Bone marrow (tissue), 2 donors: Measurements from ENCODE around the gene MYLK2.

ENCODE experiments used
- DNase-seq, 2 donors: peaks; one replicate each; lab custom pipeline; 2025; lab: John Stamatoyannopoulos, UW

MYLK2 gene

GRCh38 chr20:31856516-31856915 lies 37.4 kb downstream of the MYLK2 start:
- DNase-seq: no peak

GRCh38 chr20:31857861-31858759 lies 39.0 kb downstream of the MYLK2 start:
- no peak for DNase-seq

GRCh38 chr20:31858760-31859083 lies 39.6 kb downstream of the MYLK2 start:
- no peak for DNase-seq

GRCh38 chr20:31859266-31859997 lies 40.3 kb downstream of the MYLK2 start:
- no peak for DNase-seq

GRCh38 chr20:31859998-31860380 lies 40.8 kb downstream of the MYLK2 start:
- DNase-seq: no peak

- no peak for DNase-seq
These were observed 41.4 kb downstream of the MYLK2 start for GRCh38 chr20:31860390-31861134.

GRCh38 chr20:31861135-31861384 lies 41.9 kb downstream of the MYLK2 start:
- DNase-seq: no peak

GRCh38 chr20:31861385-31862156 lies 42.4 kb downstream of the MYLK2 start:
- no peak for DNase-seq

GRCh38 chr20:31862157-31862470 lies 43.0 kb downstream of the MYLK2 start:
- DNase-seq: no peak

GRCh38 chr20:31862506-31862905 lies 43.4 kb downstream of the MYLK2 start:
- DNase-seq: no peak

- no peak for DNase-seq
These were observed 44.3 kb downstream of the MYLK2 start for GRCh38 chr20:31863296-31864085.

- no peak for DNase-seq
These were observed 45.6 kb downstream of the MYLK2 start for GRCh38 chr20:31864521-31865400.

GRCh38 chr20:31866221-31866620 lies 47.1 kb downstream of the MYLK2 start:
- DNase-seq: no peak

- DNase-seq: no peak
These were observed 49.9 kb downstream of the MYLK2 start for GRCh38 chr20:31868853-31869672.

GRCh38 chr20:31869673-31869941 lies 50.5 kb downstream of the MYLK2 start:
- no peak for DNase-seq

GRCh38 chr20:31869942-31870725 lies 51.0 kb downstream of the MYLK2 start, which contains the start of the genes DUSP15 and TTLL9:
Gene DUSP15 (minus strand): TSS chr20:31870527. CDS start chr20:31870337, 190 bp downstream.
Gene TTLL9 (plus strand): TSS chr20:31870634. CDS start chr20:31871127, 493 bp downstream.
- DNase-seq: no peak

- no peak for DNase-seq
These were observed 51.8 kb downstream of the MYLK2 start for GRCh38 chr20:31870726-31871617.

- DNase-seq: no peak
These were observed 52.4 kb downstream of the MYLK2 start for GRCh38 chr20:31871618-31871954.
